DMS53 (cell line): Measurements from ENCODE around the gene DUX4.
"Not testable (repeated sequence)": the region's sequence is repeated elsewhere in the genome, so short reads cannot be mapped to it uniquely, and the experiment has no call there.

Experiments
- DNase-seq: peaks from one replicate; lab custom pipeline; 2025; lab: John Stamatoyannopoulos, UW

DUX4 gene

DNA sequence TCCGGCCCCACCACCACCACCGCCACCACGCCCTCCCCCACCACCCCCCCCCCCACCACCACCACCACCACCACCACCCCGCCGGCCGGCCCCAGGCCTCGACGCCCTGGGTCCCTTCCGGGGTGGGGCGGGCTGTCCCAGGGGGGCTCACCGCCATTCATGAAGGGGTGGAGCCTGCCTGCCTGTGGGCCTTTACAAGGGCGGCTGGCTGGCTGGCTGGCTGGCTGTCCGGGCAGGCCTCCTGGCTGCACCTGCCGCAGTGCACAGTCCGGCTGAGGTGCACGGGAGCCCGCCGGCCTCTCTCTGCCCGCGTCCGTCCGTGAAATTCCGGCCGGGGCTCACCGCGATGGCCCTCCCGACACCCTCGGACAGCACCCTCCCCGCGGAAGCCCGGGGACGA is at the start of gene DUX4:
Gene DUX4, plus strand, starts transcription at position 347 of the 400 bp plus-strand sequence. Its CDS starts 0 bp downstream, at position 347.
- not testable (repeated sequence) for DNase-seq

DNA sequence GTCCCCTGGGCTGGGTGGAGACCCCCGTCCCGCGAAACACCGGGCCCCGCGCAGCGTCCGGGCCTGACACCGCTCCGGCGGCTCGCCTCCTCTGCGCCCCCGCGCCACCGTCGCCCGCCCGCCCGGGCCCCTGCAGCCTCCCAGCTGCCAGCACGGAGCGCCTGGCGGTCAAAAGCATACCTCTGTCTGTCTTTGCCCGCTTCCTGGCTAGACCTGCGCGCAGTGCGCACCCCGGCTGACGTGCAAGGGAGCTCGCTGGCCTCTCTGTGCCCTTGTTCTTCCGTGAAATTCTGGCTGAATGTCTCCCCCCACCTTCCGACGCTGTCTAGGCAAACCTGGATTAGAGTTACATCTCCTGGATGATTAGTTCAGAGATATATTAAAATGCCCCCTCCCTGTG is 1.9 kb downstream of the DUX4 start:
- DNase-seq = not testable (repeated sequence)

DNA sequence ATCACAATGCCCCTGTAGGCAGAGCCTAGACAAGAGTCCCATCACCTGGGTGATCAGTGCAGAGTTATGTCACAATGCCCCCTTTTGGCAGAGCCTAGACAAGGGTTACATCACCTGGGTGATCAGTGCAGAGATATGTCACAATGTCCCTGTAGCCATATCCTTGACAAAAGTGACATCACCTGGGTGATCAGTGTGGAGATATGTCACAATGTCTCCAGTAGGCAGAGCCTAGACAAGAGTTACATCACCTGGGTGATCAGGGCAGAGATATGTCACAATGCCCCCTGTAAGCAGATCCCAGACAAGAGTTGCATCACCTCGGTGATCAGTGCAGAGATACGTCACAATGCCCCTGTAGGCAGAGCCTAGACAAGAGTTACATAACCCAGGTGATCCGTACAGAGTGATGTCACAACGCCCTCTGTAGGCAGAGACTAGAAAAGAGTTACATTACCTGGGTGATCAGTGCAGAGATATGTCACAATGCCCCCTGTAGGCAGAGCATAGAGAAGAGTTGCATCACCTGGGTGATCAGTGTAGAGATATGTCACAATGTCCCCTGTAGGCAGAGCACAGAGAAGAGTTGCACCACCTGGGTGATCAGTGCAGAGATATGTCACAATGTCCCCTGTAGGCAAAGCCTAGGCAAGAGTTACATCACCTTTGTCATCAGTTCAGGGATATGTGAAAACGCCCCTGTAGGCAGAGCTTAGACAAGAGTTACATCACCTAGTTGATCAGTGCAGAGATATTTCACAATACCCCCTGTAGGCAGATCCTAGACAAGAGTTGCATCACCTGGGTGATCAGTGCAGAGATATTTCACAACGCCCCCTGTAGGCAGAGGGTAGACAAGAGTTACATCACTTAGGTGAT is 4.4 kb downstream of the DUX4 start:
- DNase-seq = not testable (repeated sequence)

DNA sequence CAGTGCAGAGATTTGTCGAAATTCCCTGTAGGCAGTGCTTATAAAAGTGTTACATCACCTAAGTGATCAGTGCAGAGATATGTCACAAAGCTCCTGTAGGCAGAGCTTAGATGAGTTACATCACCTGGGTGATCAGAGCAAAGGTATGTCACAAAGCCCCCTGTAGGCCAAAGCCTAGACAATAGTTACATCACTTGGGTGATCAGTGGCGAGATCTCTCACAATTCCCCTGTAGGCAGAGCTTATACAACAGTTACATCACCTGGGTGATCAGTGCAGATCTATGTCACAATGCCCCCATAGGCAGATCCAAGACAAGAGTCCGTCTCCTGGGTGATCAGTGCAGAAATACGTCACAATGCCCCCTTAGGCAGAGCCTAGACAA is 5.0 kb downstream of the DUX4 start:
- DNase-seq = not testable (repeated sequence)

DNA sequence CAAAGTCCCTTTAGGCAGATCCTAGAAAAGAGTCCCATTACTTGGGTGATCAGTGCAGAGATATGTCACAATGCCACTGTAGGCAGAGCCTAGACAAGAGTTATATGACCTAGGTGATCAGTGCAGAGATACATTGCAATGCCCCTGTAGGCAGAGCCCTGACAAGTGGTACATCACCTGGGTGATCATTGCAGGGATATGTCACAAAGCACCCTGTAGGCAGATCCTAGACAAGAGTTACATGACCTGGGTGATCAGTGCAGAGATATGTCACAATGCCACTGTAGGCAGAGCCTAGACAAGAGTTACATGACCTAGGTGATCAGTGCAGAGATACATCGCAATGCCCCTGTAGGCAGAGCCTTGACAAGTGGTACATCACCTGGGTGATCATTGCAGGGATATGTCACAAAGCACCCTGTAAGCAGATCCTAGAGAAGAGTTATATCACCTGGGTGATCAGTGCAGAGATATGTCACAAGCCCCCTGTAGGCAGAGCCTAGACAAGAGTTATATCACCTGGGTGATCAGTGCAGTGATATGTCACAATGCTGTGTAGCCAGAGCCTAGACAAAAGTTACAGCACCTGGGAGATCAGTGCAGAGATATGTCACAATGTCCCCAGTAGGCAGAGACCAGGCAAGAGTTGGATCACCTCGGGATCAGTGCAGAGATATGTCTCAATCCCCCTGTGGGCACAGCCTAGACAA is 5.6 kb downstream of the DUX4 start:
- DNase-seq = not testable (repeated sequence)

DNA sequence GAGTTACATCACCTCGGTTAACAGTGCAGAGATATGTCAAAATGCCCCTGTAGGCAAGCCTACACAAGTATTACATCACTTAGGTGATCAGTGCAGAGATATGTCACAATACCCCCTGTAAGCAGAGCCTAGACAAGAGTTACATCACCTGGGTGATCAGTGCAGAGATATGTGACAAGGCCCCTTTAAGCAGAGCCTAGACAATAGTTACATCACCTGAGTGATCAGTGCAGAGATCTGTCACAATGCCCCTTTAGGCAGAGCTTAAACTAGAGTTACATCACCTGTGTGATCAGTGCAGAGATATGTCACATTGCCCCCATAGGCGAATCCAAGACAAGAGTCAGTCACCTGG is 6.1 kb downstream of the DUX4 start:
- DNase-seq = not testable (repeated sequence)

DNA sequence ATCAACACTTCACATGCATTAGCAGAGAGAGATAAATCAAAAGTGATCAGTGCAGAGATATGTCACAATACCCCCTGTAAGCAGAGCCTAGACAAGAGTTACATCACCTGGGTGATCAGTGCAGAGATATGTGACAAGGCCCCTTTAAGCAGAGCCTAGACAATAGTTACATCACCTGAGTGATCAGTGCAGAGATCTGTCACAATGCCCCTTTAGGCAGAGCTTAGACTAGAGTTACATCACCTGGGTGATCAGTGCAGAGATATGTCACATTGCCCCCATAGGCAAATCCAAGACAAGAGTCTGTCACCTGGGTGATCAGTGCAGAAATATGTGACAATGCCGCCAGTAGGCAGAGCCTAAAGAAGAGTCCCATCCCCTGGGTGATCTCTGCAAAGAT is 7.4 kb downstream of the DUX4 start:
- not testable (repeated sequence) for DNase-seq

GRCh38 chr4:190181481-190182100 is 8.0 kb downstream of the DUX4 start:
- DNase-seq = not testable (repeated sequence)

GRCh38 chr4:190203510-190203909 is 29.9 kb downstream of the DUX4 start:
- DNase-seq = not testable (repeated sequence)
